HG02884 (cell line): ENCODE data around the gene KRTAP10-1.
"Not testable (repeated sequence)": the region's sequence is repeated elsewhere in the genome, so short reads cannot be mapped to it uniquely, and the experiment has no call there.

Experiments
- ATAC-seq: cut with Tn5 transposase; IDR thresholded peaks from one replicate; pipeline ENCODE4 v1.9.1; 2021; ENCODE audit warnings: mild to moderate bottlenecking, moderate library complexity; ENCODE audit not compliant: unreplicated experiment

KRTAP10-1 gene

DNA sequence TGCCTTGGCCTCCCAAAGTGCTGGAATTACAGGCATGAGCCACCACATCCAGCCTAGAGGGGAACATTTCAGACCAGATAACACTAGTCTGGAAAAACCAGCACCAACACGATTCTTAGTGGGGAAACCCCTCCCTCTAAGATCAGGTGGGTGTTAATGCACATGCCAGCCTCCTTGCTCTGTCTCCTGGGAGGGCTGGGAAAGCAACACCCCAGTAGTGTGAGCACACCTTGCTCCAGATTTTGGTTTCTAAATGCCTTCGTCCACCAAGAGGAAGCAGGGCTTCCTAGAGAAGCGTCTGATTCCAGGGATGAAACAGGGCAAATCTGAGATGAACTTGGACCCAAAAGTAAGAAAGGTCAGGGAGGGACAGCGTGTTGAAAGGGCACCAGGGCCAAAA is 31.3 kb upstream of the KRTAP10-1 start:
- no peak for ATAC-seq

DNA sequence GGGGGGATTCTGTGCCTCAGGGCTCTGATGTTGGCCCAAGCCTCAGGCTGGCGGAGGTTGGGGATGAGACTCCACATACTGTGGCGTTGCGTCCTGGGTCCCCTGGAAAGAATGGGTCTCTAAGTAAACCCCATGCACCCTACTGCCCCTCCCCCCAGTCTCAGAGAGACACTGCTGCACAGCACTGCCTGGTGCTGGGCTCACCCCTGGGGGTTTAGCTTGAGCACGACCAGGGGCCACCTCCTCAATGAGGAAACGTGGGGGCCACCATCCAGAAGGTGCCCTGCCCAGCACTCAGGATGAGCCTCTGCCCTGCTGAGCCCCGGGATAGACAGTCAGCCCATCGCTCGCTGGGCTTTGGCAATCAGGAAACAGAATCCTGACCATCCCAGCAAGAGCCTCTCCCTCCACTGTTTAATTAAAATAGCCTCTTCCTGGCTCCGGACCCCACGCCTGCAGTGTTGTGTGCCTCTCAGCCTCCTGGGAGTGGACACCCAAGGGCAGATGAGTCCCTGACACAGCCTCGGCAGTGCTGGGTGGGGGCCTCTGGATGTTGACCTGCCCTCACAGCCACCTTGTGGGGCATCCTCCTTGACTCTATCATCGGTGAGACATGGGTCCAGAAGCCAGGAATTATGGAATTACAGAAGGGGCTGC is 30.0 kb upstream of the KRTAP10-1 start:
- ATAC-seq: no peak

DNA sequence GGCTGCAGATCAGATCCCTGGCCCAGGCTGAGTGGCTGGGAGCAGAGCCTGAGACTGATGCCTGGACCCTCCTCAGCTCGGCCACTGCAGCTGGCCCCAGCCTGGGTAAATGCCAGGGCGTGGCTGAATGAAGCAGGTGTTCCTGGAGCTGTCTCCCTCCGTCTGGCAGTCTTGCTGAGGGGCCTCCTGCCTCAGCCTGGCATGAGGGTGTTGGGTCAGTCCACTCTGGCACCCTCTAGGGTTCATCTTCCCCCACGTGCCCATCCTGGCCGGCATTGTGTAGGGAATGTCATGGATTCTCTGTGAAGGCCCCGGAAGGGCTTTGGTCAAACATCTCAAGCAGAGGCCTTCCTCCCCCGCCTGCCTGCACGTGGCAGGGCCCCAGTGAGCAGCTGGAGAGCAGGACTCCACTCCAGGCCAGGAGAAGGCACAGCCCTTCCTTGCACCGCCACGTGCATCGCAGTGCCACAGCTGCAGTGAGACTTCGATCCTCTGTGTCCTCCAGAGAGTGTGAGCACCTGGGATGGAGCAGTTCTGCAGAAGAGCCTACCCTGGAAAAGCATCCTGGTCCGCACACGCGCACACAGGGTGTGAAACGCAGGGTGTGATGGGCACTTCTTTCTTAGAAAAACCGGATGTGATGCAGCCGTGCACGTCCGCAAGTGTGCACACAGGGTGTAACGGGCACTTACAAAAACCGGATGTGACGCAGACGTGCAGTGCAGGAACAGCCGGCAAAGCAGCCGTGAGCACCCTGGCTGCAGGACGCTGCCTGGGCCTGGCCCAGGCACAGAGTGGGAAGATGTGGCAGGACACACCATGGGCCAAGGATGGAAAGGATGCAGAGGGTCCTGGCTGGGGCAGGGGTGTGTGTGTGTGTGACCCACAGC is 28.9 kb upstream of the KRTAP10-1 start:
- no peak for ATAC-seq

DNA sequence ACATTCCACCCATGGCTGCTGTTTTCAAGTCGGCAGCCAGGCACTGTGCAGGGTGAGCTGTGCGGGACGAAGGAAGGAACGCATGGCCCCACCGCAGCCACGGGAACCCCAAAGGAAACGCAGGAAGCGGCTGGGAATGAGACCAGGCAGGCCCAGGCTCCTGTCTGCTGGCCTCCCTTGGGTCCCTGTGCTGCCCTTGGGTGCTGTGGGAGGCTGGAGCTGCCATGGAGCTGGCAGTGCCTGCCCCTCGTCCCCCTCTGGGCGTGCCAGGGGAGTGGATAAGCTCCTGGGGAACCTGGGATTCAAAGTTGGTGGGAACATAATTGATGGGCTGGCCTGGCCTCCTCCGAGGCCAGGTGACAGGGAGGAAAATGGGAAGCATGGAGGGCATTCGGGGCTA is 28.3 kb upstream of the KRTAP10-1 start:
- no peak for ATAC-seq

DNA sequence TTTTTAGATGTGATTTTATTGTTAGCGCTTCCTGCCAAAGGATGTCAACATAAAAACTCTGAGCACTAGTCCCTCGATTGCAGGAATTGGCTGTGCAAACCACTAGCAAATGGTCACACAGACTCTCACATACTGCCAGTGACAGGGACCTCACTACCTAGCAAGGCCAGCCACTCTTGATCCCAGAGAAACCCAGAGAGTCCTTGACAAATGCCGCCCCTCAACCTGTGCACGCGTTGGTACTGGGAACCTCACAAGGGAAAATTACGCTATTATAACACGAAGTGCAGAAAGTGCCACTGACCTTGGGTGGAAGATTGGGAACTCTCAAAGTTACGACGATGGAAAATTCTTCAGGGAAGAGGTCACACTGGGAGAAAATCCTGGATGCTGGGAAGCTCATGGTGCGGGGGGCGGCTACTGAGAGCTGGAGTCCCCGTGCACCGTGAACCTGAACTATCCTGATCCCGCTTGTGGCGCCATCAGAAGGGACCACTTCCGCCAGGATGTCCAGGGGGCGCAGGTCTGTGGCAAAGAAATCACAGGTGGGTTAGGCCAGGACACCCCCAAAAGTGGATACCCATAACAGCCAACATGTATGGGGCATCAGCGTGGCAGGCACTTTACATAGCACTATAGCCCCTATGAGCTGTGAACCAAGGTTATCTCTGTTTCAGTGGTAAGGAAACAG is 27.6 kb upstream of the KRTAP10-1 start:
- ATAC-seq: no peak

DNA sequence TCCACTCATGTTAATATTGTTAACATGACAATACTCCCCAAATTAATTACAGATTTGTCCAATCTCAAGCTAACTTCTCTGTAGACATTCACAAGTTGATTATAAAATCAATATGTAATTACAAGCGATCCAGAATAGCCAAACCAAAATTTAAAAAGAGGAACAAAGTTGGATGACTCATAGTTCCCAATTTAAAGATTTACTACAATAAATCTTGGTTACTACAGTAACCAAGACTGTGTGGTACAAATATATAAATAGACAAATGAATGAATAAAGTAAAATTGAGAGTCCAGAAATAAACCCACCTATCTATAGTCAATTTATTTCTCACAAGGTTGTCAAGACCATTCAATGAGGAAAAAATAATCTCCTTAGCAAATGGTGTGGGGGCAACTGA is 26.4 kb upstream of the KRTAP10-1 start:
- no peak for ATAC-seq

DNA sequence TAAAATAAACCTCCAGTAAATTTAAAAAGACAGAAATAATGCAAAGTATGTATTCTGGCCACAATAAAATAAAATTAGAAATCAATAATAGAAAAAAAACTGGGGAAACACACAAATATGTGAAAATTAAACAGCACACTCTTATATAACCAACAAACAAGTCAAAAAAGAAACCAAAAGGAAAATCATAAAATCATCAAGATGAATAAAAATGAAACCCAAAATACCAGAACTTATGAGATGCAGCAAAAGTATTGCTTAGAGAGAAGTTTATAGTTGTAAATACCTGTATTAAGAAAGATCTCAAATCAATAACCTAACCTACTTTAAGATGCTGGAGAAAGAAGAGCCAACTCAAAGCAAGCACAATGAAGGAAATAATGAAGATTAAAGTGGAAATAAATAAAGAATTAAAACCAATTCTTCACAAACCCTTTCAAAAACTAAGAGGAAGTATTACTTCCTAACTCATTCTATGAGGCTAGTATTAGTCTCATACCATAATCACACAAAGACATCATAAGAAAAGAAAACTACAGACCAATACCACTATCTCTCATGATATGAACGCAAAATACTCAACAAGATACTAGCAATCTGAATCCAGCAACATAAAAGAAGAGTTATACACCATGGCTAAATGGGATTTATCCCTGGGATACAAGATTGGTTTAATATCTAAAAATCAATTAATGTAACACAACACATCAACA is 25.0 kb upstream of the KRTAP10-1 start:
- no peak for ATAC-seq

DNA sequence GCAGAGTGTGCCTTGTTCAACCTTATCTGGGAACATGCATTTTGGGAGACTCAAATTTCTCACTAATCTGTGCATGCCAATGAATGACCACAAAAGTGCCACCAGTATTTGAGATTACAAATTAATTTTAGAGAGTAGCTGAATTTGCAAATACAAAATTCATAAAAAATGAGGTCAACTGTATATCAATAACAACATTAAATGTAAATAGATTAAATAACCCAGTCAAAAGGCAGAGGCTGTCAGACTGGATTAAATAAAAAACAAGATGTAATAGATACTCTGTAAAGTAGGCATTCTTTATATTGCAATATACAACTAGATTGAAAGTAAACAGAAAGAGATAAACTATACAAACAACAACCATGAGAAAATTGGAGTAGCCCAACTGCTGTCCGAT is 24.1 kb upstream of the KRTAP10-1 start:
- no peak for ATAC-seq

DNA sequence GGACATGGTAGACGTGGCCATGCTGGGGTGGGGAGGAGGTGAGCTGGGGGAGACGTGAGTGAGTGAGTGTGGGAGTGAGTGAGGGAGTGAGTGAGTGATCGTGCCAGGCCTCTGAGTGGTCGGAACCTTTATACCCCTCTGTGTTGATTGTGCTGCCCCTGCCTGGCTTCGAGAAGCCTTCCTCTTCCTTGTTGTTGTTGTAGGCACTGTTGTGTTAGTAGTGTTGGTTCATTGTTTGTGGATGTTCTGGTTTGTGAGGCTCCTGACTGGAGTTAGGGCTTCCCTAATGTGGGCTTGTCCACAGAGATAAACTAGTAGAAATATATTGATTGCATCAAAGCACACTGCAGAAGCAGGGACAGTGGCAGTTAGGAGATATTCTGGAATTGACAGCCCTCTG is 18.7 kb upstream of the KRTAP10-1 start, which contains the start of gene KRTAP10-3:
Gene KRTAP10-3, minus strand, starts transcription at position 101 of the 400 bp plus-strand sequence. Its CDS starts 80 bp downstream, at position 21.
- ATAC-seq: no peak

DNA sequence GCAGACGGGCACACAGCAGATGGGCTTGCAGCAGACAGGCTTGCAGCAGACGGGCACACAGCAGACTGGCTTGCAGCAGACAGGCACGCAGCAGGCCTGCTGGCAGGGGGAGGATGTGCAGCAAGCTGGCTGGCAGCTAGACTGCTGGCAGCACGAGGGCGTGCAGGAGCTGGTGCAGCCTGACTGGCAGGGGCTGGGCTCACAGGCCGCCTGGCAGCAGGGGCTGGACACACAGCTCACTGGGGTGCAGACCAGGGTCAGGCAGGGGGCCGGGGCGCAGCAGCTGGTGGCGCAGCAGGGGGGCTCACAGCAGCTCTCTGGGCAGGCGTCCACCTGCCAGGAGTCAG is 18.3 kb upstream of the KRTAP10-1 start:
- ATAC-seq: not testable (repeated sequence)

DNA sequence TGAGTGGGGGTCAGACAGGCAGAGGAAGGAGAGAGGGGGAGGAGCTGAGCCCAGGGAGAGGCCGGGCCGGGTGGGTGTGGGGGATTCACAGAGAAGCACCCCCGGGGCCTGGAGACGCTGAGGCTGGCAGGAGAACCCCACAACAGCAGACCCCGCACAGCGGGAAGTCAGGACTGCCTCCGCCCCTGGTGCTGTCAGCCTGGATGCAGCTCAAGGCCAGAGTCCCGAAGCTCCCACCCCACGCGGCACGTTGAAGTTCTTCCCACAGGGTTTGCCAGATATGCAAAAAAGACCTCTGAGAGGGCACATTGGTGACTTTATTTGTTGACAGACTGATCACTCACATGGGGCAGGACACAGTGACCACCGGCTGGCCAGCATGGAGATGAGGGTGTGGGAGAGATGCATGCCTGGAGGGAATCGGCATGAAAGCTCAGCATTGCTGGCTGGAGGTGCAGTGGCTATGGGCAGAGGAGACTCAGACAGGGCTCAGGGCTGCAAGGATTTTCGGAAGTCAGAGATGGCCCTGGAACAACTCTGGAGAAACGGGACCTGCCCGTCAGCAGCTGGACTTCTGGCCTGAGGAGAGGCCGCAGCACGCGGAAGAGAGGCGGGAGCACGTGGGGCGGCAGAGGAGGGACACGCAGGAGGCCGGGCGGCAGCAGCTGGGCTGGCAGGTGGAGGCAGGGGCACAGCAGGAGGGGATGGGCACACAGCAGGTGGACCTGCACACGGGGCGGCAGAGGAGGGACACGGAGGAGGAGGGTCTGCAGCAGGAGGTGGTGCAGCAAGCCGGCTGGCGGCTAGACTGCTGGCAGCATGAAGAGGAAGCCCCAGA is 17.7 kb upstream of the KRTAP10-1 start:
- no peak for ATAC-seq

DNA sequence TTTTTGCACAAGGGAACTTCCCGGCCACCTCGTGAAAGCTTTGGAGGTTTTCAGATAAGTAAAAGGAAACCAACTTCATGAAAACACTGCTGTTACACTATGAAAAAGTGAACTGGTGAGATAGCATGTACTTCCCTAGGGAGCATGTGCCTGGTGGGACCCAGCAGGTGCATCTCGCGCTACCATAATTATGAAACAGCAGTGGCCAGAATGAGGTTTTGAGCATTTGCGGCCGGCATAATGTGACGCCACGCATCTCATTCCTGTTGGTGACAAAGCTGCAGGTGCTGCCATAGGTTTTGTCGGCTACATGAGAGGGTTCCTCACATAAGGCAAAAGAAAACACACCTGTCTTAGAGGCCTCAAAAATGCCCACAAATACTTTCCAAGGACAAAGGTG is 16.9 kb upstream of the KRTAP10-1 start:
- no peak for ATAC-seq

DNA sequence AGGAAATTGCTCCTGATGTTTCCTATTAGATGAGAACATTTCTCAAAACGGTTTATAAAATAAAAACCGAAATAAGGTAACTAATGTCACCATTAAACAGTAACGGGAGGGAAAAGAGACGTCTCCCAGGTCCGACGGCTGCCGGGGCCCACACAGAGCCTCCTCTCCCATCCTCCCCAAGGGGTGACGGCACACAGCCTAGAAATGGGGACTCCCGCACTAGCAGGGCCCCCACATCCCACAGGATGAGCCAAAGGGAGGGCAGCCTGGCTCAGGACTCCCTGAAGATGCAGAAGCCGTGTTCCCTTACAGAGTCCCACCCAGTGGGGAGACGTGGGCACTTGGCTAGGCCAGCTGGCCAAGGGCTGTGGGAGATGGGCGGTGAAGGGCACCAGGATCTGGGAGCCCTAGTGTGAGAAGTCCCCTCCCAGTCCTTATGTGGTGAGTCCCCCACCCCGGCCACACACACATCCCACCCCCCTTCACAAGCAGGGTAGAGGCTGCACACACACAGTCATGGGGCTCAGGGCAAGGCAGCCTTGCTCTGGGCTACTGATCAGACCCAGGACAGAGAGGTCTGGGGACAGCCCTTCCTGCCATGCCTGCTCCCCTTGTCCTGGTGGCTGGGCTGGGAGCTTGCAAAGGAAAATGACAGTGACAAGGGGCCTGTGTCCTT is 15.3 kb upstream of the KRTAP10-1 start:
- ATAC-seq: no peak

DNA sequence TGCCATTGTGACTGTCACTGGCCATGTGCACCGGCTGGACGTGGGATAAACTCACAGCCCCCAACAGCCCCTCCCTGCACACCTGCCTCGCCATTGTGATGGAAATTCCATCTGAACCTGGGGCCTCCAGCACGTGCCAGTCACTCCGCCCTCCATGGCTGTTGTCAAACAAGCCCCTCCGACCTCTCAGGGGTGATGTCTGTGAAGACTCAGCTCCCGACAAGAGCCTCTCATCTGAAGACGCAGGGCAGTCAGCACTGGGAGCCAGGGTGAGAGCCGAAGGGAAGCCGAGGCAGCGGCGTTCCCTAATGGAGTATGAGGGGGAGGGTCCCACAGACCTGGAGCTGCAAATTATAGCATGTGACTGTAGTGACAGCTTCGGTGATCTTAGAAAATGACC is 12.7 kb upstream of the KRTAP10-1 start:
- ATAC-seq: no peak

DNA sequence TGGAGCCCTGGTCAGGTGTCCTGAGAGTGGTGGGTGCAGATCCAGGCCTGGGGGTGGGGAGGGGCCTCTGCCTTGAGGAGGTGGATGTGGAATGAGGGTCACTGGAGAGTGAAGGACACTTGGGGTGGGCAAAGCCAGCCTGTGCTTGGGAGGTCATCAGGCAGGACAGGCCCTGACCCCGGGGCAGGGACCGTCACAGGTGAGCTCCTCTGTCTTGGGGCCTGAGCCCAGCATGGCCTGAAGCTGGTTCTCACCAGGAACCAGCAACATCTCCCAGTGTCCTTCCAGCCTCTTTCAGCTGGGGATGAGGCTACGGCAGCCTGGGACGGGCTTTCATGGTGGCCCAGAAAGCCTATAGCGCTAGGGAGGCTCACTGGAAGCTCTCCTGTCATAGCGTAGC is 12.1 kb upstream of the KRTAP10-1 start:
- ATAC-seq: no peak

DNA sequence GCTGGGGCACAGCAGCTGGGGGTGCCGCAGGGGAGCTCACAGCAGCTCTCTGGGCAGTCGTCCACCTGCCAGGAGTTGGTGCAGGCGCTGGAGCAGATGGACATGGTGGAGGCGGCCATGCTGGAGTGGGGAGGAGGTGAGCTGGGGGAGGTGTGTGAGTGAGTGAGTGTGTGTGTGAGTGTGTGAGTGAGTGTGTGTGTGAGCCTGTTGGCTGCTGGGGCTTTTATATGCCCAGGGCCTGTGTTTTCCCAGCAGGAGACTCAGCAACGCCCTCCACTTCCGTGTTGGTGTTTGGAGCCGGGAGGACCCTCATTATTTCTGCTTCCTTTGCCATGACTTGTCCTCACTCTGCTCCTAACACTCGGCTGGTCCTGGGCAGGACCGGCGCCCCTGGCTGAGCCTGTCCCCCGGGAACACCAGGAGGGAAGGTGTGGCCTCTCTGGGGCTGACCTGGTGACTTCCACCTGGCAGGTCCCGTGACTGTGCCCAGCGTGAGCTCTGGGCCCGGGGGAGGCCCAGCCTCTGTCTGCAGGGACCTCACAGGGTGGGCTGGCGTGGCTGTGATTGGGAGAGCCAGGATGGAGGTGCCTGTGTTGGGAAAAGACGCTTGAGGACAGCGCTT is 11.5 kb upstream of the KRTAP10-1 start, which contains the start of gene KRTAP10-2:
Gene KRTAP10-2, minus strand, starts transcription at position 166 of the 622 bp plus-strand sequence. Its CDS starts 47 bp downstream, at position 119.
- ATAC-seq: no peak

DNA sequence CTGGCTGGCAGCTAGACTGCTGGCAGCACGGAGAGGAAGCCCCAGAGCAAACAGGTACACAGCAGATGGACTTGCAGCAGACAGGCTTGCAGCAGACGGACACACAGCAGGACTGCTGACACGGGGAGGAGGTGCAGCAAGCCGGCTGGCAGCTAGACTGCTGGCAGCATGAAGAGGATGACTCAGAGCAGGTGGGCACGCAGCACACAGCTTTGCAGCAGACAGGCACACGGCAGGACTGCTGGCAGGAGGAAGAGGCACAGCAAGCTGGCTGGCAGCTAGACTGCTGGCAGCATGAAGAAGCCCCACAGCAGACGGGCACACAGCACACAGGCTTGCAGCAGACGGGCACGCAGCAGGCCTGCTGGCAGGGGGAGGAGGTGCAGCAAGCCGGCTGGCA is 10.8 kb upstream of the KRTAP10-1 start:
- ATAC-seq: no peak

DNA sequence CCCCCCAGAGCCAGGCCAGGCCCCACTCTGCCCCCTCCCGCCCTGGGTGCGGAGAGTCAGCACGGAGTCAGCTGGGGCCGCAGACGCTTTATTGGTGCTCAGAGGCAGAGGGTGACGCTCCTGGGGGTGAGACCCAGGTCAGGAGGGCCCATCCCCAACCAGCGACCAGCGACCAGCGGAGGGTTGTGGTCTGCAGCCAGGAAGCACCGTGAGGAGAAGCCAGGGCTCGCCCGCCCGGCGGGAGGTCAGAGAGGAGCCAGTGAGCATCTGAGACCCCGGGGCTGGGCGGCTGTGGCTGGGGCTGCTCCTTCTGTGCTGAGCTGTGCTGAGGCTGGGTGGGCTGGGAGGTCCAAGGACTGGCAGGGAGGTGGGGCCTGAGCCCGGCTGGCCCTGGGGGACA is 10.3 kb upstream of the KRTAP10-1 start:
- not testable (repeated sequence) for ATAC-seq
